Caco-2 (cell line): ENCODE results near the gene EVPL. TPM values are rescaled to one million over a fixed set of nuclear protein-coding genes. Genes with fewer than 3 reads are reported as not detected.
A peak's percentile ranks its signal among the peaks of the same experiment; 100 is the strongest.

ENCODE experiments used
- BruUV-seq: library from RNA; stranded (reverse); fragments of 400-500 nt; replicated peaks from 2 replicates; lab custom pipeline; 2021; lab: Mats Ljungman, UMichigan
- CTCF ChIA-PET: fragments of 300-600 bp; sonication (Branson Sonifier 250); formaldehyde crosslinking; loops from one replicate; lab custom pipeline; 2022; ENCODE audit warnings: antibody characterized with exemption; lab: Charles Lee
- POLR2A ChIA-PET: fragments of 300-600 bp; sonication (Branson Sonifier 250); formaldehyde crosslinking; loops from one replicate; lab custom pipeline; 2022; ENCODE audit warnings: antibody characterized with exemption; lab: Charles Lee
- DNase-seq, 2 experiments: peaks; one replicate each; pipeline versions ENCODE4 v3.0.0 to v3.0.0-alpha.2; 2020 to 2022
- H3K27me3 ChIP-seq: replicated peaks from 2 replicates; pipeline ENCODE4 v1.6.0; 2011; ENCODE audit warnings: low read length; ENCODE audit not compliant: control insufficient read depth, insufficient read depth
- H3K36me3 ChIP-seq: 2 replicates; pipeline ENCODE4 v1.5.1; 2011; ENCODE audit warnings: low read length; ENCODE audit not compliant: control insufficient read depth, insufficient read depth
- H3K4me1 ChIP-seq: fragments of 250-450 bp; sonication (Bioruptor Pico); 2 replicates; pipeline ENCODE4 v1.5.1; 2020; ENCODE audit warnings: mild to moderate bottlenecking
- H3K4me3 ChIP-seq: 2 replicates; pipeline ENCODE4 v1.5.1; 2011; ENCODE audit warnings: low read depth, mild to moderate bottlenecking, control low read depth, low read length
- H3K9me3 ChIP-seq: fragments of 250-450 bp; sonication (Bioruptor Pico); 2 replicates; pipeline ENCODE4 v1.5.1; 2020; ENCODE audit warnings: mild to moderate bottlenecking, moderate library complexity
- H3K27ac Mint-ChIP-seq: one replicate; pipeline ENCODE4 v1.8.0; 2022; ENCODE audit warnings: mixed read lengths; ENCODE audit not compliant: unreplicated experiment
- H3K27me3 Mint-ChIP-seq: one replicate; pipeline ENCODE4 v1.8.0; 2022; ENCODE audit warnings: mixed read lengths; ENCODE audit not compliant: insufficient read depth, unreplicated experiment
- H3K36me3 Mint-ChIP-seq: one replicate; pipeline ENCODE4 v1.8.0; 2022; ENCODE audit warnings: mild to moderate bottlenecking, mixed read lengths; ENCODE audit not compliant: insufficient read depth, unreplicated experiment
- H3K4me1 Mint-ChIP-seq: one replicate; pipeline ENCODE4 v1.8.0; 2022; ENCODE audit warnings: low read depth, mixed read lengths; ENCODE audit not compliant: unreplicated experiment
- H3K4me3 Mint-ChIP-seq: one replicate; pipeline ENCODE4 v1.8.0; 2022; ENCODE audit warnings: mild to moderate bottlenecking, moderate library complexity, mixed read lengths; ENCODE audit not compliant: unreplicated experiment
- H3K9me3 Mint-ChIP-seq: one replicate; pipeline ENCODE4 v1.8.0; 2022; ENCODE audit warnings: mixed read lengths; ENCODE audit not compliant: unreplicated experiment
- CTCF ChIP-seq, 2 experiments: fragments of 200-600 bp in 1 of 2; IDR thresholded peaks; 1 replicate in 1 of 2; 2 replicates in 1 of 2; pipeline versions ENCODE4 v1.5.1 to v1.8.0; 2011 to 2022; ENCODE audit warnings: antibody characterized with exemption in 1 of 2, control low read depth in 1 of 2, inconsistent platforms in 1 of 2, low read depth in 1 of 2, low read length in 1 of 2, mild to moderate bottlenecking in 1 of 2, moderate library complexity in 1 of 2; ENCODE audit not compliant: insufficient read depth in 1 of 2, severe bottlenecking in 1 of 2, unreplicated experiment in 1 of 2
- intact Hi-C: fragments of 100-400 bp; cut with micrococcal nuclease; formaldehyde crosslinking; loops from one replicate; pipeline ENCODE4 v1.10.0; 2022; ENCODE audit not compliant: unreplicated experiment
- total RNA-seq: library from RNA; stranded (reverse); gene quantifications from 2 replicates; pipeline ENCODE4 v1.2.3, GENCODE V29; 2022

EVPL gene
- total RNA-seq, 1 experiment from 2014 or later, result 0.16 TPM

GRCh38 chr17:75980188-75981018, 46.7 kb downstream of the EVPL start:
- intact Hi-C loops, result no loop called here
- CTCF ChIA-PET, result no interaction called here
- Mint-ChIP-seq H3K4me1 (peaks cover 45% of the 10 kb centered on the region), H3K27me3 (no peaks in the 10 kb centered on the region), H3K36me3 (peaks cover 37% of the 10 kb centered on the region), H3K4me3 (peak overlapping the region; percentile 97), H3K27ac (peak overlapping the region; percentile 100), H3K9me3 (no peaks in the 10 kb centered on the region)
- POLR2A ChIA-PET, result interaction anchor here (0.6 kb wide), 2 partner anchors 34 to 245 kb away, joined by 3 to 5 read pairs; no protein-coding TSS in a partner anchor
- Histone ChIP-seq H3K27me3 (no peaks in the 10 kb centered on the region), H3K4me3 (peak overlapping the region; percentile 88), H3K4me1 (peaks cover 60% of the 10 kb centered on the region), H3K9me3 (no peaks in the 10 kb centered on the region), H3K36me3 (no peaks in the 10 kb centered on the region)
- DNase-seq, result no peak
- no TSS peak for BruUV-seq
- no peak for TF ChIP-seq CTCF (IDR thresholded peaks at IDR 0.05; ENCODE audit: insufficient read depth in 1 of 2, low read depth in 1 of 2, low read length in 1 of 2, severe bottlenecking in 1 of 2, unreplicated experiment in 1 of 2)

GRCh38 chr17:75979705-75980187, 47.4 kb downstream of the EVPL start:
- H3K4me1 ChIP-seq, result peaks cover 60% of the 10 kb centered on the region
- H3K27me3 ChIP-seq, result no peaks in the 10 kb centered on the region
- peak overlapping the region; percentile 97 for H3K4me3 Mint-ChIP-seq
- H3K36me3 Mint-ChIP-seq, result peaks cover 37% of the 10 kb centered on the region
- no peaks in the 10 kb centered on the region for H3K9me3 Mint-ChIP-seq
- intact Hi-C loops, result loop anchor here (1.0 to 10.0 kb wide), 4 partner anchors 9 to 195 kb away; partner anchors contain the start of gene UNK
- TF ChIP-seq CTCF (IDR thresholded peaks at IDR 0.05; ENCODE audit: insufficient read depth in 1 of 2, low read depth in 1 of 2, low read length in 1 of 2, severe bottlenecking in 1 of 2, unreplicated experiment in 1 of 2), result no peak
- peaks cover 46% of the 10 kb centered on the region for H3K4me1 Mint-ChIP-seq
- TSS peak; percentile 76 for BruUV-seq
- H3K9me3 ChIP-seq, result no peaks in the 10 kb centered on the region
- peak overlapping the region; percentile 88 for H3K4me3 ChIP-seq
- peak overlapping the region; percentile 100 for H3K27ac Mint-ChIP-seq
- ChIA-PET POLR2A (interaction anchor here (0.6 kb wide), 2 partner anchors 33 to 246 kb away, joined by 3 to 5 read pairs; no protein-coding TSS in a partner anchor), CTCF (no interaction called here)
- DNase-seq, result no peak
- no peaks in the 10 kb centered on the region for H3K27me3 Mint-ChIP-seq
- no peaks in the 10 kb centered on the region for H3K36me3 ChIP-seq

GRCh38 chr17:75978938-75979704, 48.0 kb downstream of the EVPL start, which contains the start of the genes ACOX1 and TEN1:
Gene ACOX1 (minus strand): TSS chr17:75979166. CDS start chr17:75979073, 93 bp downstream.
Gene TEN1 (plus strand): TSS chr17:75979240. CDS start chr17:75986193, 6,953 bp downstream.
- TF ChIP-seq CTCF (IDR thresholded peaks at IDR 0.05; ENCODE audit: insufficient read depth in 1 of 2, low read depth in 1 of 2, low read length in 1 of 2, severe bottlenecking in 1 of 2, unreplicated experiment in 1 of 2), result peak; percentile 24 to 30
- ChIA-PET POLR2A (interaction anchor here (0.6 to 1.9 kb wide), 4 partner anchors 9 to 246 kb away, joined by 3 to 10 read pairs (median 4); partner anchors contain the start of gene FBF1), CTCF (interaction anchor here (0.6 to 2.0 kb wide), 7 partner anchors 18 to 473 kb away, joined by 3 to 12 read pairs (median 4); partner anchors contain the start of gene CDK3)
- peak within 1 kb of the TSS; percentile 100 for H3K27ac Mint-ChIP-seq
- BruUV-seq, result no TSS peak
- DNase-seq, result peak; percentile 99
- Histone ChIP-seq H3K9me3 (no peaks in the 10 kb centered on the region), H3K36me3 (no peaks in the 10 kb centered on the region), H3K27me3 (no peaks in the 10 kb centered on the region), H3K4me3 (peak within 1 kb of the TSS; percentile 88), H3K4me1 (peaks cover 59% of the 10 kb centered on the region)
- no peaks in the 10 kb centered on the region for H3K9me3 Mint-ChIP-seq
- peaks cover 49% of the 10 kb centered on the region for H3K4me1 Mint-ChIP-seq
- no peaks in the 10 kb centered on the region for H3K27me3 Mint-ChIP-seq
- intact Hi-C loops, result loop anchor here (1.0 to 10.0 kb wide), 4 partner anchors 9 to 194 kb away; partner anchors contain the start of gene UNK
- H3K4me3 Mint-ChIP-seq, result peak within 1 kb of the TSS; percentile 97
- H3K36me3 Mint-ChIP-seq, result peaks cover 42% of the 10 kb centered on the region
